ENCODE results near the gene SEC22A.

SEC22A gene

GRCh38 chr3:123321806-123322205 lies 120.1 kb downstream of the SEC22A start:
- Histone ChIP-seq H3K4me1 (ENCODE audit: insufficient read depth, low read length) (peaks cover 11% of the 10 kb centered on the region), H3K36me3 (ENCODE audit: insufficient read depth, low read length) (no peaks in the 10 kb centered on the region), H3K9ac (ENCODE audit: low read depth, low read length) (no peak overlapping the region), H3K9me3 (ENCODE audit: control insufficient read depth, insufficient read depth, low read length) (no peaks in the 10 kb centered on the region)

- Histone ChIP-seq H3K36me3 (ENCODE audit: insufficient read depth, low read length) (no peaks in the 10 kb centered on the region), H3K9me3 (ENCODE audit: control insufficient read depth, insufficient read depth, low read length) (no peaks in the 10 kb centered on the region), H3K9ac (ENCODE audit: low read depth, low read length) (no peak overlapping the region), H3K4me1 (ENCODE audit: insufficient read depth, low read length) (peaks cover 11% of the 10 kb centered on the region)
These were observed 121.1 kb downstream of the SEC22A start for GRCh38 chr3:123322866-123323265.

Data from ES-I3 (cell line).